Kasumi-1 (cell line): ENCODE data around the gene CNKSR3.

ENCODE experiments used
- DNase-seq, 2 experiments: peaks; one replicate each; lab custom pipeline; 2025; lab: John Stamatoyannopoulos, UW

Gene CNKSR3

GRCh38 chr6:154345811-154346210, 164.7 kb downstream of the CNKSR3 start:
- no peak for DNase-seq

GRCh38 chr6:154343473-154344308, 166.8 kb downstream of the CNKSR3 start:
- DNase-seq = peak; percentile 45 to 60

- DNase-seq = no peak
Observed at GRCh38 chr6:154341871-154342270, 168.6 kb downstream of the CNKSR3 start.

GRCh38 chr6:154341336-154341735, 169.1 kb downstream of the CNKSR3 start:
- DNase-seq = peak in 1 of 2 experiments; percentile 8
